Measurements from ENCODE around the gene ATF6B. TPM values are rescaled to one million over a fixed set of nuclear protein-coding genes. Genes with fewer than 3 reads are reported as not detected.
A peak's percentile ranks its signal among the peaks of the same experiment; 100 is the strongest.

The ATF6B gene
- total and polyA plus RNA-seq, 8 donors, result 70.7 to 95.8 (median 85.8) TPM

DNA sequence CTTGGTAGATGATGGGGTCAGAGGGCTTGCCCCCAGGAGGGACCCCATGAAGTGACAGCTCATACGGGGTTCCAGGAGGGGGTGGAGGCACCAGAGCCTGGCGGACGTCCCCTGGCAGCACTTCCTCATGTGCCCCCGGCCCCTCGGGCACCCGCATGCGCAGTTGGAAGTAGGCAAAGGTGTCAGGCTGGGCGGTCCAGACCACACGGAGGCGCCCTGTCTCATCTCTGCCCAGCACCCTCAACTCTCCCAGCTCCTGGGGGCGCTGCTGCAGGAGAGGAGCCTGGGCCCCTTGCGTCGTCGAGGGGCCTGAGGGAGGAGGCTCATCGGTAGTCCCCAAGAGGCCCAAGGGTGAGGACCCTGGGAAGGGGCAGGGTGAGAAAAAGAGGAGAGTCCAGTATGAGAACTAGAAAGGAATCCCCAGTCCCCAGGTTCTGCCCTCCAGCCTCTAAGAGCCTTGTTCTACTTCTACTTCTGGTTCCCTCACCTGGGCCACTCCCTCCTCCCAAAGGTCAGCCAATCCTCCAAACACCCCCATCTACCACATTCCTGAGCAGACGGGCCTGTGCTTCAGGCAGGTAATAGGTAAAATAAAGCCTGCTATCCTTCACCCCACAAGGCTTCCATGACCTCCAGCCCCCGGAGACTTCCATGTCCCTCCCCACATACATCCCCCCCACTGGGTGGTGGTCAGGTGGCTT is 42.1 kb downstream of the ATF6B start:
- ATAC-seq, result no peak
- H3K36me3 ChIP-seq, result no peaks in the 10 kb centered on the region
- no peak for DNase-seq
- intact Hi-C loops (cut with DNase I), result no loop called here
- H3K27ac ChIP-seq, result no peak overlapping the region
- TF ChIP-seq, protein P1, sequence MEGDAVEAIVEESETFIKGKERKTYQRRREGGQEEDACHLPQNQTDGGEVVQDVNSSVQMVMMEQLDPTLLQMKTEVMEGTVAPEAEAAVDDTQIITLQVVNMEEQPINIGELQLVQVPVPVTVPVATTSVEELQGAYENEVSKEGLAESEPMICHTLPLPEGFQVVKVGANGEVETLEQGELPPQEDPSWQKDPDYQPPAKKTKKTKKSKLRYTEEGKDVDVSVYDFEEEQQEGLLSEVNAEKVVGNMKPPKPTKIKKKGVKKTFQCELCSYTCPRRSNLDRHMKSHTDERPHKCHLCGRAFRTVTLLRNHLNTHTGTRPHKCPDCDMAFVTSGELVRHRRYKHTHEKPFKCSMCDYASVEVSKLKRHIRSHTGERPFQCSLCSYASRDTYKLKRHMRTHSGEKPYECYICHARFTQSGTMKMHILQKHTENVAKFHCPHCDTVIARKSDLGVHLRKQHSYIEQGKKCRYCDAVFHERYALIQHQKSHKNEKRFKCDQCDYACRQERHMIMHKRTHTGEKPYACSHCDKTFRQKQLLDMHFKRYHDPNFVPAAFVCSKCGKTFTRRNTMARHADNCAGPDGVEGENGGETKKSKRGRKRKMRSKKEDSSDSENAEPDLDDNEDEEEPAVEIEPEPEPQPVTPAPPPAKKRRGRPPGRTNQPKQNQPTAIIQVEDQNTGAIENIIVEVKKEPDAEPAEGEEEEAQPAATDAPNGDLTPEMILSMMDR (IDR thresholded peaks at IDR 0.05), result no peak
- peaks cover 0 to 50% of the 10 kb centered on the region in 2 donors for H3K27me3 ChIP-seq
- H3K9me3 ChIP-seq, result no peaks in the 10 kb centered on the region
- H3K4me1 ChIP-seq, result peaks cover 11 to 23% of the 10 kb centered on the region in 2 donors
- no peak overlapping the region for H3K4me3 ChIP-seq

DNA sequence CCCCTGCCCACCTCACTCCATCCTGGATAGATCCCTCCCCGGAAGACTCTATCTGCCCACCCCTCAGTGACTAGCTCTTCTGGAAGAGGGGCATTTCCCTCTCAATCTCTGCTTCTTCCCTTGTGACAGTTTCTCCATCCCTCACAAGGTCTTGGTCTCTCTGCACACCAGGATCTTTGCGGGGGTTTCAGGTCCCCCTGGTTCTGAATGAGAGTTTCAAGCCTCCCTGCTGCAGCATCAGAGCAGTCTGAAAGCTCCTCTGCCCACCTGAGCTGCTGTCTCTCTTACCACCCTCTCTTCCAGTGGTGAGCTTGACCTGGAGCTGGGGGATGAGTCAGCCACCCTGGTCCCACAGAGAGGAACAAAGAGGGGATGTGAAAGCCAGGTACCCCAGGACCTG is 43.3 kb downstream of the ATF6B start:
- no peak overlapping the region for H3K27ac ChIP-seq
- no peaks in the 10 kb centered on the region for H3K9me3 ChIP-seq
- H3K4me3 ChIP-seq, result no peak overlapping the region
- peaks cover 11 to 23% of the 10 kb centered on the region in 2 donors for H3K4me1 ChIP-seq
- H3K27me3 ChIP-seq, result peaks cover 0 to 50% of the 10 kb centered on the region in 2 donors
- H3K36me3 ChIP-seq, result no peaks in the 10 kb centered on the region
- DNase-seq, result no peak
- intact Hi-C loops (cut with DNase I), result no loop called here
- TF ChIP-seq, protein P1 (IDR thresholded peaks at IDR 0.05), result no peak
- no peak for ATAC-seq

DNA sequence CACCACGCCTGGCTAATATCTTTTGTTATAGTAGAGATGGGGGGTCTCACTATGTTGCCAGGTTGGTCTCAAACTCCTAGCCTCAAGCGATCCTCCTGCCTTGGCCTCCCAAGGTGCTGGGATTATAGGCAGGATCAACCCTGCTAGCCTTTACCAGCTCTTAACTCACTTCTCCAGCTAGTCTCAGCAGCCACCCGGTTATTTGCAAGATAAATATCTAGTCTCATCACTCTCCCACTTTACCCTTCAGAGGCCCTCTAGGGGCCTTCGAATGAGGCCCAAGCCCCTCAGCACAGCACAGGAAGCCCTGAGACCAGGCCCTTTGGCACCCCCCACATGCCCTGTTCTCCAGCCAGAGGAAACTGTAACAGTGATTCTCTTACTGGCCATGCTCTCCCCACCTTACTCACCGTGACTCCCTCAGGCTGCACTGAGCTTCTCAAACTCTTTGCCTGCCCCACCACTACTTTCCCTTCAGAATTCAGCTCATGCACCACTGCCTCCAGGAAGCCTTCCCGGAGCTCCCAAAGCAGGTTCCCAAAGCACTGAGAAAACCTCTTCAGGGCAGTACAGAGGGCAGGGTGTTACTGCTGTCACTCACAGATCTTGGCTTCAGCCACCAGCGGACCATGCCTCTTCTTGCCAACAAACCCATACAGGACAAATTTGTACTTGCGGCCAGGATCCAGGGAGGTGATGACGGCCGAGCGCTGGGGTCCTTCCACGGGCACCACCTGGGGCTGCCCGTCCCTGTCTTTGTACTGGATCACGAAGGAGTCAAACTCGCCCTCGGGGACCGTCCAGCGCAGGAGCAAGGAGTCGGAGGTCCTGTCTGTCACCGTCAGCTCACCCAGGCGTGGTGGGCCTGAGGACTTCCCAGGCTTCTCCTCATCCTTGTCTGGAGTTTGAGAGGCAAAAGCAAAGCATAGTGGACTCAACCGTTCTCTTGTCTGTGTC is 44.0 kb downstream of the ATF6B start:
- TF ChIP-seq, protein P1 (IDR thresholded peaks at IDR 0.05), result no peak
- Histone ChIP-seq H3K4me1 (peaks cover 11 to 23% of the 10 kb centered on the region in 2 donors), H3K9me3 (no peaks in the 10 kb centered on the region), H3K36me3 (peaks cover 0 to 3% of the 10 kb centered on the region in 2 donors), H3K27ac (no peak overlapping the region), H3K27me3 (peaks cover 0 to 50% of the 10 kb centered on the region in 2 donors), H3K4me3 (no peak overlapping the region)
- DNase-seq, result no peak
- ATAC-seq, result no peak
- intact Hi-C loops (cut with DNase I), result no loop called here

DNA sequence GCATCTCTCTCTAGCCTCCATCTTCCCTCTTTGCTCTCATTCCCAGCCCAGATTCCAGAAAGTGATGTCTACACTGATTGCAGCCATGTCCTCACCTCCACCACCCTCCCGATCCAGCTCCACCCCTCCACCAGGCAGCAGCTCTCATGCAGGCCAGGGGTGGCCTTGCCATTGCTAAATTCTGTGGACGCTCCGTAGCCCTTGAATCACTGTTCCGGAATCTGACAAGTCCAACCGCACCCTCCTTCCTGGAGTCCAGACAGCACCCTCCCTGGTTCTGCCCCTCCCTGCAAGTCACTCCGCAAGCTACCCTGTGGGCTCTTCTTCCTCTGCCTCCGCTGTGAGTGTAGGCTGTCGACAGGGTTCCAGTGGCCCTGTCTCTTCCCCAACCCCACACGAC is 45.1 kb downstream of the ATF6B start:
- H3K4me3 ChIP-seq, result no peak overlapping the region
- peaks cover 0 to 43% of the 10 kb centered on the region in 2 donors for H3K27me3 ChIP-seq
- H3K27ac ChIP-seq, result peak overlapping the region in 1 of 2 donors; percentile 13
- peaks cover 11 to 23% of the 10 kb centered on the region in 2 donors for H3K4me1 ChIP-seq
- DNase-seq (no peak), ATAC-seq (peak; percentile 16)
- TF ChIP-seq, protein P1 (IDR thresholded peaks at IDR 0.05), result no peak
- intact Hi-C loops (cut with DNase I), result no loop called here
- H3K9me3 ChIP-seq, result no peaks in the 10 kb centered on the region
- H3K36me3 ChIP-seq, result peaks cover 0 to 8% of the 10 kb centered on the region in 2 donors

DNA sequence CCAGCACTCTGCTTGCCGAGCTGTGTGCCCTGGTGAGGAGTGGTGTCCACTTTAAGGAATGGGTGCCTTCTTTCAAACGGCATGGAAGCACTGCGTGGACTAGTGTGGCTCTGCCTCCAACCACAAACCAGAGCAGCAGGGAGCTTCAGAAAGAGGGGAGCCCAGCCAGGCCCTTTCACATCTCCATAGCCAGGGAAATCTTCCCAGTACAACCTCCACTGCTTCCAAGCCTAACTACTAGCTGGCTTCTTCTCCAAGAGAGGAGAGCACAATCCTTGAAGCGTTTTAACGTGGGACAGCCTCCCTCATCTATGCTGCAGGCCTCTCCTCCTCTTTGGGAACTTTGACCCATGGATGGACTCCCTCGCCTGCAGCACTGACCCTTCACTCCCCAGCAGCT is 45.6 kb downstream of the ATF6B start:
- ATAC-seq (no peak), DNase-seq (no peak)
- Histone ChIP-seq H3K27ac (peak overlapping the region; percentile 5 to 35), H3K36me3 (peaks cover 0 to 8% of the 10 kb centered on the region in 2 donors), H3K4me1 (peaks cover 11 to 20% of the 10 kb centered on the region in 2 donors), H3K4me3 (no peak overlapping the region), H3K27me3 (peaks cover 0 to 38% of the 10 kb centered on the region in 2 donors), H3K9me3 (no peaks in the 10 kb centered on the region)
- TF ChIP-seq, protein P1 (IDR thresholded peaks at IDR 0.05), result no peak
- intact Hi-C loops (cut with DNase I), result no loop called here
